Ishikawa (cell line): Measurements from ENCODE around the gene CHAF1A.

ENCODE experiments used
- CEBPB ChIP-seq: IDR thresholded peaks from 2 replicates; pipeline ENCODE4 v1.6.1; 2012
- CREB1 ChIP-seq: IDR thresholded peaks from 2 replicates; pipeline ENCODE4 v1.6.1; 2012; ENCODE audit warnings: low read depth
- RAD21 ChIP-seq: IDR thresholded peaks from 2 replicates; pipeline ENCODE4 v1.6.1; 2012; ENCODE audit warnings: low read depth
- REST ChIP-seq: IDR thresholded peaks from 2 replicates; pipeline ENCODE4 v1.6.1; 2012; ENCODE audit warnings: low read depth, mild to moderate bottlenecking
- YY1 ChIP-seq: IDR thresholded peaks from 2 replicates; pipeline ENCODE4 v1.6.1; 2012; ENCODE audit warnings: low read depth
- ZBTB7A ChIP-seq: IDR thresholded peaks from 2 replicates; pipeline ENCODE4 v1.6.1; 2012; ENCODE audit warnings: low read depth

- no peak for TF ChIP-seq REST
- TF ChIP-seq RAD21, result no peak
- no peak for TF ChIP-seq CEBPB
- no peak for TF ChIP-seq ZBTB7A
- no peak for TF ChIP-seq YY1
- TF ChIP-seq CREB1, result no peak
Measured at GRCh38 chr19:4492337-4493103, 90.1 kb downstream of the CHAF1A start.
